Measurements from ENCODE around the gene DGKQ. TPM values are rescaled to one million over a fixed set of nuclear protein-coding genes. Genes with fewer than 3 reads are reported as not detected.

The DGKQ gene
- total and polyA plus RNA-seq, 2 of the 8 experiments (the other 6 are each of a cell fraction or from before 2014, with no cell fraction given): 7.3 to 9.7 TPM

GRCh38 chr4:992297-993110 is 19.1 kb upstream of the DGKQ start (continued):
- TF ChIP-seq CTCF (IDR thresholded peaks at IDR 0.05; ENCODE audit: control extremely low read depth in 1 of 3, insufficient read depth in 1 of 3, low read depth in 1 of 3, low read length in 3 of 3): no peak
- no peak for TF ChIP-seq TAF1 (IDR thresholded peaks at IDR 0.05; ENCODE audit: low read depth, low read length)
- TF ChIP-seq SP1 (IDR thresholded peaks at IDR 0.05; ENCODE audit: low read depth, low read length): no peak
- no peak for TF ChIP-seq POLR2AphosphoS5 (IDR thresholded peaks at IDR 0.05; ENCODE audit: low read depth, low read length)
- no peak for TF ChIP-seq SIN3A (conservative IDR thresholded peaks at IDR 0.05 in 1 of 2, IDR thresholded peaks at IDR 0.05 in 1 of 2; ENCODE audit: low read depth in 1 of 2, low read length in 2 of 2)

Measured in H1 (cell line).